Stimulated activated CD4-positive, alpha-beta T cell treated with anti-CD3 and anti-CD28 coated beads, Interleukin-4, amount 100 ng/mL, for 1 hour (primary cell): ENCODE data around the gene STRIP2.
A peak's percentile ranks its signal among the peaks of the same experiment; 100 is the strongest.
"Not testable (repeated sequence)": the region's sequence is repeated elsewhere in the genome, so short reads cannot be mapped to it uniquely, and the experiment has no call there.

Source experiments
- DNase-seq: peaks from one replicate; pipeline ENCODE4 v3.0.0-alpha.2; 2020

STRIP2 gene, protein sequence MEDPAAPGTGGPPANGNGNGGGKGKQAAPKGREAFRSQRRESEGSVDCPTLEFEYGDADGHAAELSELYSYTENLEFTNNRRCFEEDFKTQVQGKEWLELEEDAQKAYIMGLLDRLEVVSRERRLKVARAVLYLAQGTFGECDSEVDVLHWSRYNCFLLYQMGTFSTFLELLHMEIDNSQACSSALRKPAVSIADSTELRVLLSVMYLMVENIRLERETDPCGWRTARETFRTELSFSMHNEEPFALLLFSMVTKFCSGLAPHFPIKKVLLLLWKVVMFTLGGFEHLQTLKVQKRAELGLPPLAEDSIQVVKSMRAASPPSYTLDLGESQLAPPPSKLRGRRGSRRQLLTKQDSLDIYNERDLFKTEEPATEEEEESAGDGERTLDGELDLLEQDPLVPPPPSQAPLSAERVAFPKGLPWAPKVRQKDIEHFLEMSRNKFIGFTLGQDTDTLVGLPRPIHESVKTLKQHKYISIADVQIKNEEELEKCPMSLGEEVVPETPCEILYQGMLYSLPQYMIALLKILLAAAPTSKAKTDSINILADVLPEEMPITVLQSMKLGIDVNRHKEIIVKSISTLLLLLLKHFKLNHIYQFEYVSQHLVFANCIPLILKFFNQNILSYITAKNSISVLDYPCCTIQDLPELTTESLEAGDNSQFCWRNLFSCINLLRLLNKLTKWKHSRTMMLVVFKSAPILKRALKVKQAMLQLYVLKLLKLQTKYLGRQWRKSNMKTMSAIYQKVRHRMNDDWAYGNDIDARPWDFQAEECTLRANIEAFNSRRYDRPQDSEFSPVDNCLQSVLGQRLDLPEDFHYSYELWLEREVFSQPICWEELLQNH

GRCh38 chr7:129433847-129434674 is at the start of gene STRIP2:
Gene STRIP2, plus strand, starts transcription at chr7:129434432. Its CDS starts 41 bp downstream, at chr7:129434473.
- DNase-seq = peak; percentile 95

- no peak for DNase-seq
Observed at GRCh38 chr7:129385116-129385515, 49.1 kb upstream of the STRIP2 start.

- DNase-seq = no peak
Observed at GRCh38 chr7:129385598-129385997, 48.6 kb upstream of the STRIP2 start.

GRCh38 chr7:129386506-129386905 is 47.7 kb upstream of the STRIP2 start:
- DNase-seq = no peak

- DNase-seq = no peak
Observed at GRCh38 chr7:129387537-129387936, 46.7 kb upstream of the STRIP2 start.

DNA sequence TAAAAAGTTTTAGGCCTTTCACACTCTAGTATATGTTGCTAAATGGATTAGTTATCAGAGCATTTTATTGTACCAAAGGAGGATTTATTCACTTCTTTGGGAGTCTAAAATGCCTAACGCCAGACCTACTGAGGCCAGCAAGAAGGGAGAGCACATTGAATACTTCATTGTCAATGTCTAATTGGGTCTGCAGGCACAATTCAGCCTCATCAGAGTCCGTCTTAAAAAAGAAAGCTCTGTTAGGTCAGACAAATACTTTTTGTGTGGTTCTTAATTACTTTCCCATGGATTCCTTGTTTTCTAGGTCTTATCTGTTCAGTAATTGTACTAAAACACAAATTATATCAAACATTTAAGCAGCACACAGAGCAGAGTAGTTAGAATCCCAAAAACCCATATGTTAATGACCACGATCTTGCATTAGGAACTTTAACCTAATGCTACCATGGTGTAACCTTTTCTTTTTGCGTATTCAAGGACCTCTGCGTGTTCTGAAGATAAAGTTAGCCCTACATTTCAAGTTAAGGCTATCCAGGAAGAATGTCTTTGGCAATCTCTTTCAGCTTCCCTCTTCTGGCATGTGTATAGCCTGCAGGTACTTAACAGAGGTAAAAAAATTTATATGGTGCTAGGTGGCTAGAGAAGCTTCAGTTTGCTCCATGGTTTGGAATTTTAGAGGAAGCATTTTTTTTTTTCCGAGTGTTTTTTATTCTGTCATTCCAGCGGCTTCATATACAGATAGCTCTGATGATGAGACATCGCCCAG is 45.7 kb upstream of the STRIP2 start:
- DNase-seq = no peak

DNA sequence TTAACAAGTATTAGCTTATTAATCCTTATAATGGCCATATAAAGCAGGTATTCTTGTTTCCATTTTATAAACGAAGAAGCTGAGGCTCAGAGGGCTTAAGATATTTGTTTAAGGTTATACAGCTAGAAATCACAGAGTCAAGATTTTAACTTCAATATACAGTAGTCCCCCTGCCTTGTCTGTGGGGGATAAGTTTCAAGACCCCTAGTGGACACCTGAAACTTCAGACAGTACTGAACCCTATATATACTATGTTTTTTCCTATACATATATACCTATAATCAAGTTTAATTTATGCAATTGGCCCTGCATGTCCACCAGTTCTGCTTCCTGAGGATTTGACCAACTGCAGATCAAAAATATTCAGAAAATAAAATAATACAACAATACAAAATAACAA is 44.4 kb upstream of the STRIP2 start:
- no peak for DNase-seq

DNA sequence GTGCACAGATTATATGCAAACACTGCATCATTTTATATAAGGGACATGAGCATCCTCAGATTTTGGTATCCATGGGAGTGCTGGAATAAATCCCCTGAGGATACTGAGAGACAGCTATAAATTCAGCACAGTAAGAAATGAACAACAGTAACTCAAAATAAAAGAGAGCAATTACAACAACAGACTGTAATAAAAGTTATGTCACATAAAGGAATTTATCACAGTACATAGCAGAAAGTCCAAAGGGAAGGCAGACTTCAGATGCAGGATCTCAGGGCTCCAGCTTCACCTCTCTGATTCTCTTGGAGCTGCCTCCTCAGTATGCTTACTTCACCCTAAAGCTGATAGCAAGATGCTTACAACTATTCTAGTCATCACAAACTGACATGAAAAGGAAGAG is 43.9 kb upstream of the STRIP2 start:
- DNase-seq = no peak

GRCh38 chr7:129391546-129392171 is 42.6 kb upstream of the STRIP2 start:
- DNase-seq = no peak

DNA sequence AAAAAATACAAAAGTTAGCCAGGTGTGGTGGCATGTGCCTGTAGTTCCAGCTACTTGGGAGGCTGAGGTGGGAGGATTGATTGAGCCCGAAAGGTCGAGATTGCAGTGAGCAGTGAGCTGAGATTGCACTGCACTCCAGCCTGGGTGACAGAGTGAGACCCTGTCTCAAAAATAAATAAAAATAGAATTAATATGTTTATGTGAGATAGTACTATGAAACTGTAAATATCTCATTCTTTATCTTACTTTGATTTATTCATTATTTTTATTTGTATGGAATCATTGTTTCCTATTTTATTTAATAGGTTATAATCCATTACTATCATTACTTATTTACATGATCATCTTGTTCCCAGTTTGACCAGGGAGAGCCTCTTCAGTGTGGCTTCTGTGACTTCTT is 41.0 kb upstream of the STRIP2 start:
- DNase-seq = no peak

DNA sequence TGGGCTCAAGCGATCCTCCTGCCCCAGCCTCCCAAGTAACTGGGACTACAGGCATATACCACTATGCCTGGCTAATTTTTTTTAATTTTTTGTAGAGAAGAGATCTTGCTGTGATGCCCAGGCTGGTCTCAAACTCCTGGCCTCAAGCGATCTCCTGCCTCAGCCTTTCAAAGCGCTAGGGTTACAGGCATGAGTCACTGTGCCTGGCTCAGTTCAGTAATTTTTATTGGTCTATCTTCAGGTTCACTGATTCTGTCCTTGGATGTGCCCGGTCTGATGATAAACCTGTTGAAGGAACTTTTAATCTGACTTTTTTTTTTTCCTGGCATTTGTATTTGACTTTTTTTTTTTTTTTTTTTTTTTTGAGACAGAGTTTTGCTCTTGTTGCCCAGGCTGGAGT is 40.1 kb upstream of the STRIP2 start:
- DNase-seq = no peak

DNA sequence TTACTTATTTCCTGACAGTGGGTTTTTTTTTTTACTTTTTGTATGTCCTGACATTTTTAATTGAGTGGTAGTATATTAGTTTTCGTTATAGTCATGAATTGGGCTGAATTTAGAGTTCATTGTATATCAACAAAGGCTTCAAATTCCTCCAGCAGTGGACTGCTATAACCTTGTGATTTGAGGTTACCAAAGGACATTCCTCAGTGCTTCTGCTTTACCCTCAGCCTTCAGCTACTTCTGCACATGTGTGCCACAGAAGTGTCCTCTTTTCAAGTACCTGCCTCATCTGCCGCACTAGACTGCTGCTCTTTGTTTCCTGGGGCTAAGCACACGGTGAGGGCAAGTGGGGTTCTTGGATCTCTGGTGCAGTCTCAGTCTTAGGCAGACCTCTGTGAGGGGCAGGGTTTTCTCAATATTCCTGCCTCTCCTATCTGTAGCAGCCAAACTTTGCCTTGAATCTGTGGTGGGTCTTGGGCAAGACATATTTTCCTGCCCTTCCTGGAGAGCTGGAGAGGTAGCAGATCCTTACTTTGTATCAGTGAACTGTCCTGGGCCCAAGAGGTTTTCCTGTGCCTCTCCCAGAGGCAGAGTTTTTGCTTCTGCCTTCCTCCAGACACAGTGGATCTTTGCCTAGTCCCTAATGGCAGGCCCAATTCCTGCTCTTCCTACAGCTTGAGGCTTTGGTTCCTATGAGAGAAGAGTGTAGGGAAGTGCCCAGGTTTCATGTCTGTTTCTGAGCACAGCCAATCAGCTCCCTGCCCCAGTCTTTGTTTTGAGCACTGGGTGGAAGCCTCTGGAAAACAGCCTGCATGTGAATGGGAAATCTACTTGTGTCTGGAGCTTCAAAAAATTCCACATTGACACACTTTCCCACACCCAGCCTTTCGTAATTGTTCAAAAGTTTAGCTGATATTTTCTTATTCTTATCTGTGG is 39.0 kb upstream of the STRIP2 start:
- DNase-seq = no peak

DNA sequence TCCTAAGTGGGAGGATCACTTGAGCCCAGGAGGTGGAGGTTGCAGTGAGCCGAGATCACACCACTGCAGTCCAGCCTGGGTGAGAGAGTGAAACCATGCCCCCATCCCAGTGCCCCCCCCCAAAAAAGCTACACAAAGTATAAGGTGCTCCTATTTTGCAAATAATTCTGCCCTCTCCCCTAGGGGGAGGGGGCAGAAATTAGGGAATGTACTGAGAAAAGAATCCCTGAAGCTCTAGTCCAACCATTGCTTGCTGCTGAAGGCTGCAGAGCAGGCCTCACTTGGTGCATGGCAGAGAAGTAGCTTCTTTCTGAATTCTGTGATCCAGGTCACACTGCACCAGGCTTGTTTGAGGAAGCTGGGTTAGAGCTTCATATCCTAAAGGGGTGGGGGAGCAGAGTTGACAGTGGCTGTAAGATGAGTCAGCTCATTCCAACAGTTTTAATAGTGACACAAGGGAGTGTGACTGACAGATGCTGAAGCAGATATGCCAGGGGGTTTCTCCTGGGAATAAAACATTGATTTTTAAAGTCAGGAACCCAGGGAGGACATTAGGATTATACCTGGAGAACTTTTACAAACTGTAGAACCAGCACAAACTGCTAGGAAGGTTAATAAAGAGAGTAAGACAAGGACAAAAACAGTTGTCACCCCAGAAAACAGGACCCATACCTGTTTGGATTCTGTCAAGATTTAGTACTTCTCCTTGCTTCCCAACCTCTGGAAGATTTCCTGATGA is 32.8 kb upstream of the STRIP2 start:
- no peak for DNase-seq

- peak; percentile 14 for DNase-seq
Observed at GRCh38 chr7:129401967-129402860, 32.0 kb upstream of the STRIP2 start.

DNA sequence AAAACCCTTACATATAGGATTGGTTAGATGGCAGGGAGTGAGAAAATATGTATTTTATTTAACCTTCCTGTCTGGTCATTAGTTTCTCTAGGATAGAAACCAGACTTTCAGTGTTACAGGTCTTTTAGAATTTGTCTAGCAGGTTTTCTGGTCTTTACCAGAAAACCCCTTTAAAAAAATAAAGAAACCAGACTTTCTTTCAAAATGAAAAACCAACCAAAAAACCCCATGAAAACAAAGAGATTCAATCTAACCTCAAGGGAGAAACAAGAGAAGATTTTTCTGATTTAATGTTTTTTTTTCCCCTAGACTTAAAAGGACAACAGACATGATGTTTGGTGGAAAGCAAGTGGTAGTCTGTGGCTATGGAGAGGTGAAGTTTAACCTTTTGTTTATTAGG is 28.7 kb upstream of the STRIP2 start:
- no peak for DNase-seq

DNA sequence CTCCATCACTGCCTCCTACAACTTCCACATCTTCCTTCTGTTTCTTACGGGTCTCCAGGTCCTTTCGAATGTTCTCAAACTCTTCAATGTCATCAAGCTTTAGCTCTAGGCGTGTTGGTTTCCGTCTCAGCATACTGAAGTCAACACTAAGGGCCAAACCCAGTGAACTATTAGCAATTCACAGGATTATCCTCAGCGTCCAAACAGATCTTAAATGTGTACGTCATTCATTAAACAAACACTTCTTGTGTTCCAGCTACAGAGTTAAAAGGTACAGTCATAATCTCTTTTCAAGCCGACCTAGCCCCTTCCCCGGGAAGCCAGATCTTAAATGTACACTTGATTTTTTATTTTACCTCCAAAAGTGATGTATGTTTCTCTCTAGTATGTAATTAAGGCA is 24.0 kb upstream of the STRIP2 start:
- not testable (repeated sequence) for DNase-seq

DNA sequence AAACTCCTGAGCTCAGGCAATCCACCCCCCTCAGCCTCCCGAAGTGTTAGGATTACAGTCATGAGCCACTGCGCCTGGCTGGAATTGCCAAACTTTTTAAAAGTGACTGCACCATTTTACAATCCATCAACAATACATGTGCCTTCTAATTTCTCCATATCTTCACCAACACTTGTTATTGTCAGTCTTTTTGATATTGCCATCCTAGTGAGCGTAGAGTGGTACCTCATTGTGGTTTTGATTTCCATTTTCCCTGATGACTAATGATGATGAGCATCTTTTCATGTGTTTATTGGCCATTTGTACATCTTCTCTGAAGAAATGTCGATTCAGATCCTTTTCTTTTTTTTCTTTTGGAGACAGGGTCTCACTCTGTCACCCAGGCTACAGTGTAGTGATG is 21.7 kb upstream of the STRIP2 start:
- no peak for DNase-seq

- no peak for DNase-seq
Observed at GRCh38 chr7:129417073-129417472, 17.2 kb upstream of the STRIP2 start.

DNA sequence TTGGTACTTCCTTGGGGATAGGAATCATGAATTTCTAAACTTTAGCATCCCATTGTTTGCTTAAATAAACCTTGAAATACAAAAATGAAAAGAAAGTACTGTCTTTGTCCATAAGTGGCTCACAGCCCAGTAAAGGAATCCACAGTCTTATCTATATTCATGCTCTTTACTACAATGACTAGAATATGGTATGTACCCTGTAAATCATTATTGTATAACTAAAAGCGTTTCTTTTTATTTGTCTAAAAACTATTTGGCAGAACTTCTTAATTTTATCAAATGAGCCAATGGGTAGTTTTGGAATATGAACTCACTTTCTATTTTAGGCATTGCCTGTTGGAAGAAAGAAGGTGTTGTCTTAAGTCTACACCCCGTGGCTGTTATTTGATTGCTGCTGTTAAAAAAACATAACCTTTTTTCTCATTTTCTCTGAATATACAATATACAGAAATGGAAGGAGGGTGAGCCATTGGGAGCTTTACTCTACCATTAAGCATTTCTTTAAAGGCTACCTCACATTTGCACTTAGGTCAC is 12.4 kb upstream of the STRIP2 start:
- no peak for DNase-seq
